UCSD-AML1 (cell line): ENCODE results near the gene SLC4A9.

Experiments used
- DNase-seq: peaks from one replicate; lab custom pipeline; 2025; ENCODE audit not compliant: unreplicated experiment; lab: John Stamatoyannopoulos, UW

The SLC4A9 gene, protein sequence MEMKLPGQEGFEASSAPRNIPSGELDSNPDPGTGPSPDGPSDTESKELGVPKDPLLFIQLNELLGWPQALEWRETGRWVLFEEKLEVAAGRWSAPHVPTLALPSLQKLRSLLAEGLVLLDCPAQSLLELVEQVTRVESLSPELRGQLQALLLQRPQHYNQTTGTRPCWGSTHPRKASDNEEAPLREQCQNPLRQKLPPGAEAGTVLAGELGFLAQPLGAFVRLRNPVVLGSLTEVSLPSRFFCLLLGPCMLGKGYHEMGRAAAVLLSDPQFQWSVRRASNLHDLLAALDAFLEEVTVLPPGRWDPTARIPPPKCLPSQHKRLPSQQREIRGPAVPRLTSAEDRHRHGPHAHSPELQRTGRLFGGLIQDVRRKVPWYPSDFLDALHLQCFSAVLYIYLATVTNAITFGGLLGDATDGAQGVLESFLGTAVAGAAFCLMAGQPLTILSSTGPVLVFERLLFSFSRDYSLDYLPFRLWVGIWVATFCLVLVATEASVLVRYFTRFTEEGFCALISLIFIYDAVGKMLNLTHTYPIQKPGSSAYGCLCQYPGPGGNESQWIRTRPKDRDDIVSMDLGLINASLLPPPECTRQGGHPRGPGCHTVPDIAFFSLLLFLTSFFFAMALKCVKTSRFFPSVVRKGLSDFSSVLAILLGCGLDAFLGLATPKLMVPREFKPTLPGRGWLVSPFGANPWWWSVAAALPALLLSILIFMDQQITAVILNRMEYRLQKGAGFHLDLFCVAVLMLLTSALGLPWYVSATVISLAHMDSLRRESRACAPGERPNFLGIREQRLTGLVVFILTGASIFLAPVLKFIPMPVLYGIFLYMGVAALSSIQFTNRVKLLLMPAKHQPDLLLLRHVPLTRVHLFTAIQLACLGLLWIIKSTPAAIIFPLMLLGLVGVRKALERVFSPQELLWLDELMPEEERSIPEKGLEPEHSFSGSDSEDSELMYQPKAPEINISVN

DNA sequence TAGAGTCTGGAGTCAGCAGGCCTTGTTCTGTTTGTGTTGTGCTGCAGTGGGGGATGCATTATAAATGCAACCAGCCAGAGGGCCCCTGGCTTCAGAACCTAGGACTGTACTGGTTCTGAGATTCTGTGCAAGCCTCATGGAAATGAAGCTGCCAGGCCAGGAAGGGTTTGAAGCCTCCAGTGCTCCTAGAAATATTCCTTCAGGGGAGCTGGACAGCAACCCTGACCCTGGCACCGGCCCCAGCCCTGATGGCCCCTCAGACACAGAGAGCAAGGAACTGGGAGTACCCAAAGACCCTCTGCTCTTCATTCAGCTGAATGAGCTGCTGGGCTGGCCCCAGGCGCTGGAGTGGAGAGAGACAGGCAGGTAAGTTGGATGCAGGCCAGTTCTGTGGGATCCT lies at the start of gene SLC4A9:
Gene SLC4A9 (plus strand): TSS at position 94 of the 400 bp plus-strand sequence. CDS start 43 bp downstream, at position 137.
- DNase-seq: no peak

- DNase-seq: no peak
Measured at GRCh38 chr5:140310434-140310833, 49.6 kb upstream of the SLC4A9 start.

DNA sequence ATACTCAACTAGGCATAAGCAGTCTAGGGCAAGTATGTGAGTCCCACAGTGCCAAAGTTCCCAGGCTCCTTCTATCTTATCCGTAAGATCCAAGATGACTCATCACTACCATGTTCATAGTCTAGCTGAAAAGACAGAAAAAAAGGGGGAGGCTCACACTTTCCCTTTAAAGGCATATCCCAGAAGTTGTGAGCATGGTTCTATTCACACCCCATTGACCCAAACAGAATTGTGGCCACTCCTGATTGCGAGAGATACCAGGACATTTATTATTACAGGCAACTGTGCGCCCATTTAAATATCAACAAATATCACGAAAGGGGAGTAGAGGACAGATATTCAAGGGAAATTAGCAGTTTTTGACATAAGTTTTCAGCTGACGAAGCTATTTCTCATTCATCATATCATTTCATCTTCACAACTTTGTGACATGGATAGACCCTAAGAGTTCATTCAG lies 49.0 kb upstream of the SLC4A9 start:
- DNase-seq: no peak

- DNase-seq: no peak
Measured at GRCh38 chr5:140312067-140312790, 47.8 kb upstream of the SLC4A9 start.

DNA sequence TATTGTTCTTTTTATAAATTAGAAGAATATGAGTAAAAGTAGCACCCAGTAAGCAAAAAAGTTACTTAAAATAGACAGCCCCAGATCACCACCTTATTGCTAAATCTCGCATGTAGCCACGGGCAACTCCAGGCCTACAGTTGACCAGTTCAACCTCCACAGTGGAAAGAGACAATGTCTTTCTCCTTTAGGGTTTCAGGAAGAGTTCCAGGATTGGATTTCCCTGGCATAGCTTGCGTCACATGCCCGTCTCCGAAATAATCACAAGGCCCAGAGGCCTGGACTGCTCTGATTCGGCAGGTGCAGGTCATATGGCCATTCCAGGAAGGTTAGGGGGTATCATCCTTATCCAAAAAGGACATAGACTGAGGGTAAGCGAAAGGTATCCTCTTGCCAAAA lies 47.2 kb upstream of the SLC4A9 start:
- no peak for DNase-seq

DNA sequence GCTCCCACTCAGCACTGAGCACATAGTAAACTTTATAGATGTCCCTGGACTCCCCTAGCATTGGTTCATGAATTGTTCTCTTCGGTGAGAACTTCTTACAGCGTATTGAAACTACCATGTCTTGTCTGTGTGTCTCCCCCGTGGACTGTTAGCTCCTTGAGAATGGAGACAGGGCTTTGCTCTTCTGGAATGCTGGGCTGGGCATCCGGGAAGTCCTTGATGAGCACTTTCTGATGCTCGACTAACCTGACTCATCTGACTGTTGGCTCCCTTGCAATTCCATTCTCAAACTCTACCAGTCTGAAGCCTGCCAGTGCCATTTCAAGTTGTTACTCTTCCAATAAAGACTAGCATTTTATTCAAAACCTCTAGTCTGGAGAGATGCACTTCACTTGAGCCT lies 42.1 kb upstream of the SLC4A9 start:
- DNase-seq: no peak

GRCh38 chr5:140318792-140319191 lies 41.2 kb upstream of the SLC4A9 start:
- no peak for DNase-seq

GRCh38 chr5:140319833-140320232 lies 40.2 kb upstream of the SLC4A9 start:
- DNase-seq: no peak

GRCh38 chr5:140321796-140322195 lies 38.2 kb upstream of the SLC4A9 start:
- no peak for DNase-seq

GRCh38 chr5:140322751-140323731 lies 37.0 kb upstream of the SLC4A9 start:
- no peak for DNase-seq

DNA sequence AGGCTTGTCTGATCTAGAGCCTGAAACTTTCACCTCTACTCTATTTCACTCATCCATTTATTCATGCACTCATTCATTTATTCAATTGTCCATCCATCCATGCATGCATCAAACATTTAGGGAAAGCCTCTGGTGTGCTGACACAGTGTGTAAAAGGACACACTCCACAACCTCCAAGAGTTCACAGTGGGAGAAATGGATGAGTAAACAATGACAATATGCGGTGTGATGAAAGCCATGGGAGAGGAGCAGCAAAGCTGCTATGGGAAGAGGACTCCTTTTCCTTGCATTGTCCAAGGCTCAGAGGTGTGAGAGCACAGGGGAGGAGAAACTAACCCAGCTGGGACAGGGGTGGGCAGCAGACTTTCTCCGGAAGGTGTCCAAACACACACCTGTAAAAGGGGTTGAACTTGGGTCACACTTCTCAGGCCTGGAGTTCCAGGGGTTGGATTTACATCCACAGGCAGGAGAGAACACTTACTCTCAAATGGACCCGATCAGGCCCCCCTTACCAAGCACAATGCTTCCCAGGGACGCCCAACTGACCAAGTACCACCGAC lies 35.9 kb upstream of the SLC4A9 start:
- DNase-seq: no peak

DNA sequence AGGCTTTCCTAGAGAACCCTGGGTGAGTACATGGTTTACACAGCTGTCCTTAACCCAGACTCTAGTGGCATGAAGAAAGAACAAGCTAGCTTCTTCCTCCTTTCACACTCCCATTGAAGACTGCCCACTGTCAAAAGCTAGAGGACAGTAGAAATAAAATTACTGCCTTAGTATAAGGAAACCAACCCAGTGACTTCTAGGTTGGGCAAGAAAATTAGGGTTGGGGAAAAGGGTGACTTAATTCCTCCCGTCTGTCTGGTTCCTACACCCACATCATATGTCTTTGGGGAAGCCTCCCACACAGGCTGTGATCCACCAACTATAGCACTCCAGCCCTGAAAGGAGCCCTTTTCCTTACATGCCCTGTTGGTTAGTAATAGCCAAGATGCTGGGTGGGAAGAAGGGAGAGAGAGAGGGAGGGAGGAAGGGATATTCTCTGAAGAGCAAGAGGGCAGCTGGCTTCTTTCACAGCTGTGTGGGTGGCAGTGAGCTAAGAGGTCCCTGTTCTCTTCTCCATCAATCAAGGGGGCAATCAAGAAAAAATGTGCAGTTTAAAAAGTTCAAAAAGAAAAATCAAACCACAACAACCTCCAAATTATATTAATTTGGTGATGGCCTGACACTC lies 35.3 kb upstream of the SLC4A9 start:
- DNase-seq: no peak

DNA sequence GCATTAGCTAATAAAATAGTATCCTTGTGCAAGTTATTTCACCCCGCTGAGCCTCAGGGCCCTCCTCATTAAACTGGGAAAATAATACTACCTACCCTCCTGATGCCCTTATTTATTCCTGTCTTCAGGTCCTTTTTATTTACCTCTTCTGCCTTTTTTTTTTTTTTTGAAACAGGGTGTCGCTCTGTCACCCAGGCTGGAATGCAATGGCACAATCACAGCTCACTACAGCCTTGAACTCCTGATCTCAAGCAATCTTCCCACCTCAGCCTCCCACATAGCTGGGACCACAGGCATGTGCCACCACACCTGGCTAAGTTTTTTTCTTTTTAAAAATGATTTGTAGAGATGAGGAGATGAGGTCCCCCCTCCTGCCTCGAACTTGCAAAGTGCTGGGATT lies 34.5 kb upstream of the SLC4A9 start:
- DNase-seq: no peak

GRCh38 chr5:140327589-140327988 lies 32.4 kb upstream of the SLC4A9 start:
- DNase-seq: no peak

DNA sequence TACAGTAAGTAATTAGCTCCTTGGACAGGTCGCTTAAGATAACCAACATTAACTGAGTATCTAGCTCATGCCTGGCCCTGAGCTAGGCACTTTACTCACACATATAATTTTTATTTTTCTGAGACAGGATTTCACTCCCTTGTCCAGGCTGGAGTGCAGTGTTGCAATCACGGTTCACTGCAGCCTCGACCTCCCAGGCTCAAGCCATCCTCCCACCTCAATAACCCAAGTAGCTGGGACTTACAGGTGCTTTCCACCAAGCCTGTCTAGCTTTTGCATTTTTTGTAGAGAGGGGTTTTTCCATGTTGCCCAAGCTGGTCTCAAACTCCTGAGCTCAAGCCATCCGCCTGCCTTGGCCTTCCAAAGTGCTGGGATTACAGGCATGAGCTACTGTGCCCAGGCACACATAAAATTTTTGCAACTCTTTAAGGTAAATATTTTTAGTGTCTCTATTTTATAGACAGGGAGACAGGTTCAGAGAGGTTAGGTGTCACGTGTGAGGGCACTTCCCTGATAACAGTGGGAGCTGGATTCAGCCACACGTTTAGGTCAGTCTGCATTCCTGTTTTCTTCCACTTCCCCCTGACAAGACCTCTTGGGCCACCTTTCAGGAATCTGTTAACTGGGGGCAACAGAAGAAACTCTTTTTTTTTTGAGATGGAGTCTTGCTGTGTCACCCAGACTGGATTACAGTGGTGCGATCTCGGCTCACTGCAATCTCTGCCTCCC lies 31.8 kb upstream of the SLC4A9 start:
- no peak for DNase-seq

DNA sequence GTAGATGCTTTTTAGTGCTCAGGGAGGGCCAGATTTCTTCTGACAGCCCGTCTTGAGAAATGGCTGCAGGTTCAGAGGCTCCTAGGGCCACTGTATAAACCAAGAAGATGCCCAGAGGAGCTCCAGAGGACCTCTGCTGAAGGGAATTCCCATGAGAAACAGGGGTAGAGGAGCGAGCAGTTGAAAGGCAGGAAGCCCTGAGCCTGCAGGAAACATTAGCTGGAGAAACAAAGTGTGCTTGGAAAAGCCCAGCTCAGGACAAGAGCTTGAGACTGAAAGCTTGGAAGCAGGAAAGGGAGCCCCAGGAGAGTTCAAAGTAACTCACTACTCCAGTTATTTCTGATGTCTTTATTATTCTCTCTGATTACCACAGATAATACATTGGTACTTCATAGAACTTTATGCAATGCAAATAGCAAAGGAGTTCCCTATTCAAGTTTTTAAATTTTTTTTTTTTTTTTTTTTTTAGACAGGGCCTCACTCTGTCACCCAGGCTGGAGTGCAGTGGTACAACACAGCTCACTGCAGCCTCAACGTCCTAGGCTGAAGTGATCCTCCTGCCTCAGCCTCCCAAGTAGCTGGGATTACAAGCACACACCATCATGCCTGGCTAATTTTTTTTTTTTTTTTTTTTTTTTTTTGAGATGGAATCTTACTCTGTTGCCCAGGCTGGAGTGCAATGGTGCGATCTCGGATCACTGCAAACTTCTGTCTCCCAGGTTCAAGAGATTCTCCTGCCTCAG lies 30.1 kb upstream of the SLC4A9 start:
- DNase-seq: no peak

DNA sequence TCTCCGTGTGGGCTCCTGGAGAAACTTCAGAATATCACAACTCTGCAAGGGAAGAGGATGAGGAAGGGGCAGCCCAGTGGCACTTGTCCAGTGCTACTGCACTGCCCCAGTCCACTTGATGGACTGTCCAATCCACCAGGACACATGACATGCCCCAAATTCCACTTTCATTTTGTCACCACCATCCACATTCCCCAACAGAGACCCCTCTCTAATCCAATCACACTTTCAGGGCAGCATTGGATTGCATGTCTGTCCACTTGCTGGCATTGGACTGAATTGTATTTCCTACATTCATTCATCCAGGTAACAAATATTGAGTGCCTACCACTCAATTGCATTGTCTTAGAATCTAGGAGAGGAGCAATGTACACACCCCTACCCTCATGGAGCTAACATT lies 28.4 kb upstream of the SLC4A9 start:
- DNase-seq: no peak

DNA sequence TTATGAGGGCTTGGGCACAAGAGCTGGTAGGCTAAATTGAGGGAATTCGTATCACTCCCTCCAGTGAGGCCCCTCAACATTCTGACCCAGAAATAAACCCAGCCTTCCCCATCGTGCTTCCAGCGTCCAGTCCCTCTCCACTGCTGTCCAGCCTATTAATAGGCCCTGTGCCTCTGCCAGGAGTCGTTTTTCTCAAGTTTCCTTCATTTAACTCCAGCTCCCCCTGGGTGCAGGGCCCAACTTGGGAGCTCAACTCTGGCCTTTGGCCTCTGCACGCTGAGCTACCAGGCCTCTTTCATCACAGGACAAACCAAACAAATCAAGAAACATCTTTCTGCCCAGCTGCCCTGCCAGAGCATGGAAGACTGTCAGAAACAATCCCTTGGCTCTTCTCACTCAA lies 23.6 kb upstream of the SLC4A9 start:
- no peak for DNase-seq
